ENCODE measurements around the gene BCR.

Gene BCR

GRCh38 chr22:23277583-23278295, 97.4 kb downstream of the BCR start:
- DNase-seq, result no peak

- peak; percentile 11 to 50 for DNase-seq
Measured at GRCh38 chr22:23278883-23279675, 98.8 kb downstream of the BCR start.

- no peak for DNase-seq
Measured at GRCh38 chr22:23279781-23280180, 99.5 kb downstream of the BCR start.

GRCh38 chr22:23280356-23281052, 100.2 kb downstream of the BCR start:
- DNase-seq, result no peak

GRCh38 chr22:23281053-23281405, 100.7 kb downstream of the BCR start:
- no peak for DNase-seq

- peak; percentile 41 to 88 for DNase-seq
Measured at GRCh38 chr22:23281406-23282088, 101.2 kb downstream of the BCR start.

- DNase-seq, result peak; percentile 39 to 75
Measured at GRCh38 chr22:23282089-23282501, 101.8 kb downstream of the BCR start.

- DNase-seq, result no peak
Measured at GRCh38 chr22:23282516-23282915, 102.2 kb downstream of the BCR start.

GRCh38 chr22:23282986-23283385, 102.7 kb downstream of the BCR start:
- no peak for DNase-seq

GRCh38 chr22:23283591-23284503, 103.5 kb downstream of the BCR start:
- DNase-seq, result no peak

- no peak for DNase-seq
Measured at GRCh38 chr22:23284504-23285033, 104.3 kb downstream of the BCR start.

- no peak for DNase-seq
Measured at GRCh38 chr22:23285236-23285635, 104.9 kb downstream of the BCR start.

GRCh38 chr22:23285734-23286133, 105.4 kb downstream of the BCR start:
- DNase-seq, result no peak

GRCh38 chr22:23286296-23286695, 106.0 kb downstream of the BCR start:
- DNase-seq, result no peak

GRCh38 chr22:23287136-23288095, 107.1 kb downstream of the BCR start:
- DNase-seq, result no peak

GRCh38 chr22:23288301-23289129, 108.2 kb downstream of the BCR start:
- DNase-seq, result no peak

- no peak for DNase-seq
Measured at GRCh38 chr22:23289130-23289503, 108.8 kb downstream of the BCR start.

GRCh38 chr22:23289851-23290724, 109.8 kb downstream of the BCR start:
- peak in 1 of 2 experiments; percentile 46 for DNase-seq
